Ovary (tissue), 3 donors: Measurements from ENCODE around the gene PARVA.

Experiments used
- EP300 ChIP-seq: sonication (generic); formaldehyde crosslinking; IDR thresholded peaks from one replicate; pipeline ENCODE4 v1.6.1; 2017; ENCODE audit warnings: antibody characterized with exemption
- POLR2A ChIP-seq: fragments of 450-650 bp; IDR thresholded peaks from one replicate; pipeline ENCODE4 v1.6.1; 2017; ENCODE audit warnings: antibody characterized with exemption, mild to moderate bottlenecking, moderate library complexity
- TF ChIP-seq, protein P1 (sequence below), 3 donors: fragments of 450-650 bp in 2 of 3; fragments of 200-600 bp in 1 of 3; IDR thresholded peaks; one replicate each; pipeline versions ENCODE4 v1.5.1 to v1.8.0; 2016 to 2022; ENCODE audit warnings: antibody characterized with exemption in 3 of 3, mild to moderate bottlenecking in 1 of 3
- donor health status: DM: no; HTN: no; CAD: no.

GRCh38 chr11:12478743-12479142 is 101.4 kb downstream of the PARVA start:
- no peak for TF ChIP-seq POLR2A
- TF ChIP-seq, protein P1, sequence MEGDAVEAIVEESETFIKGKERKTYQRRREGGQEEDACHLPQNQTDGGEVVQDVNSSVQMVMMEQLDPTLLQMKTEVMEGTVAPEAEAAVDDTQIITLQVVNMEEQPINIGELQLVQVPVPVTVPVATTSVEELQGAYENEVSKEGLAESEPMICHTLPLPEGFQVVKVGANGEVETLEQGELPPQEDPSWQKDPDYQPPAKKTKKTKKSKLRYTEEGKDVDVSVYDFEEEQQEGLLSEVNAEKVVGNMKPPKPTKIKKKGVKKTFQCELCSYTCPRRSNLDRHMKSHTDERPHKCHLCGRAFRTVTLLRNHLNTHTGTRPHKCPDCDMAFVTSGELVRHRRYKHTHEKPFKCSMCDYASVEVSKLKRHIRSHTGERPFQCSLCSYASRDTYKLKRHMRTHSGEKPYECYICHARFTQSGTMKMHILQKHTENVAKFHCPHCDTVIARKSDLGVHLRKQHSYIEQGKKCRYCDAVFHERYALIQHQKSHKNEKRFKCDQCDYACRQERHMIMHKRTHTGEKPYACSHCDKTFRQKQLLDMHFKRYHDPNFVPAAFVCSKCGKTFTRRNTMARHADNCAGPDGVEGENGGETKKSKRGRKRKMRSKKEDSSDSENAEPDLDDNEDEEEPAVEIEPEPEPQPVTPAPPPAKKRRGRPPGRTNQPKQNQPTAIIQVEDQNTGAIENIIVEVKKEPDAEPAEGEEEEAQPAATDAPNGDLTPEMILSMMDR (IDR thresholded peaks at IDR 0.05) = no peak
- TF ChIP-seq EP300 = no peak
